Neural cell (in vitro differentiated cells): Measurements from ENCODE around the gene KCNIP4. TPM values are rescaled to one million over a fixed set of nuclear protein-coding genes. Genes with fewer than 3 reads are reported as not detected.

Source experiments
- H2AFZ ChIP-seq: fragments of 200-600, 300-800 bp; sonication (generic), shearing (Covaris generic); 2 replicates; pipeline ENCODE4 v1.6.0; 2014; ENCODE audit warnings: low read depth, mild to moderate bottlenecking, antibody characterized with exemption, low read length, moderate library complexity
- H3F3A ChIP-seq: fragments of 200-600 bp; shearing (Covaris generic); 2 replicates; pipeline ENCODE4 v1.6.1; 2016; ENCODE audit warnings: mild to moderate bottlenecking, moderate library complexity, mixed read lengths, antibody characterized with exemption, low read length; ENCODE audit not compliant: insufficient read depth, poor library complexity, severe bottlenecking
- H3K27ac ChIP-seq: fragments of 200-600, 300-800 bp; sonication (generic), shearing (Covaris generic); 2 replicates; pipeline ENCODE4 v1.5.1; 2014; ENCODE audit warnings: mild to moderate bottlenecking, low read length, moderate library complexity
- H3K27me3 ChIP-seq: fragments of 300-800, 200-600 bp; sonication (generic), shearing (Covaris generic); 2 replicates; pipeline ENCODE4 v1.6.0; 2014; ENCODE audit warnings: mild to moderate bottlenecking, low read depth, low read length, moderate library complexity; ENCODE audit not compliant: insufficient read depth
- H3K36me3 ChIP-seq: fragments of 300-800, 200-600 bp; sonication (generic), shearing (Covaris generic); 2 replicates; pipeline ENCODE4 v1.5.1; 2014; ENCODE audit warnings: mild to moderate bottlenecking, antibody characterized with exemption, low read length, moderate library complexity; ENCODE audit not compliant: insufficient read depth
- H3K4me2 ChIP-seq: fragments of 300-800, 200-600 bp; sonication (generic), shearing (Covaris generic); 2 replicates; pipeline ENCODE4 v1.6.0; 2014; ENCODE audit warnings: mild to moderate bottlenecking, low read length
- H3K4me3 ChIP-seq: fragments of 300-800, 200-600 bp; sonication (generic), shearing (Covaris generic); 2 replicates; pipeline ENCODE4 v1.5.1; 2014; ENCODE audit warnings: mild to moderate bottlenecking, low read length, moderate library complexity
- H3K79me2 ChIP-seq: fragments of 200-600 bp; shearing (Covaris generic); replicated peaks from 2 replicates; pipeline ENCODE4 v1.6.0; 2014; ENCODE audit warnings: mild to moderate bottlenecking, low read length, moderate library complexity; ENCODE audit not compliant: insufficient read depth
- H3K9ac ChIP-seq: fragments of 300-800, 200-600 bp; sonication (generic), shearing (Covaris generic); 2 replicates; pipeline ENCODE4 v1.6.1; 2016; ENCODE audit warnings: mild to moderate bottlenecking, low read length, mixed read lengths
- H3K9me2 ChIP-seq: fragments of 200-600 bp; shearing (Covaris generic); 2 replicates; pipeline ENCODE4 v1.6.1; 2016; ENCODE audit warnings: mild to moderate bottlenecking, low read length, mixed read lengths; ENCODE audit not compliant: insufficient read depth
- H3K9me3 ChIP-seq: fragments of 200-600, 300-800 bp; sonication (generic), shearing (Covaris generic); 2 replicates; pipeline ENCODE4 v1.6.1; 2016; ENCODE audit warnings: mild to moderate bottlenecking, mixed run types, low read length, moderate library complexity, mixed read lengths
- H4K20me1 ChIP-seq: fragments of 200-600 bp; shearing (Covaris generic); 2 replicates; pipeline ENCODE4 v1.6.1; 2016; ENCODE audit warnings: mild to moderate bottlenecking, mixed run types; ENCODE audit not compliant: insufficient read depth
- CTCF ChIP-seq: fragments of 450-650 bp; IDR thresholded peaks from 2 replicates; pipeline ENCODE4 v1.5.1; 2014; ENCODE audit warnings: antibody characterized with exemption, mild to moderate bottlenecking, moderate library complexity; ENCODE audit not compliant: poor library complexity, severe bottlenecking
- EP300 ChIP-seq: fragments of 450-650 bp; conservative IDR thresholded peaks from 2 replicates; pipeline ENCODE4 v1.6.1; 2014; ENCODE audit warnings: antibody characterized with exemption, mild to moderate bottlenecking, moderate library complexity; ENCODE audit not compliant: poor library complexity, severe bottlenecking
- EZH2 ChIP-seq: fragments of 200-600, 300-800 bp; shearing (Covaris generic), sonication (generic); IDR thresholded peaks from 2 replicates; pipeline ENCODE4 v1.6.1; 2014; ENCODE audit warnings: antibody characterized with exemption, low read length, borderline replicate concordance, mild to moderate bottlenecking; ENCODE audit not compliant: insufficient read depth, poor library complexity, severe bottlenecking
- MXI1 ChIP-seq: fragments of 450-650 bp; conservative IDR thresholded peaks from 2 replicates; pipeline ENCODE4 v1.6.1; 2014; ENCODE audit warnings: antibody characterized with exemption, mild to moderate bottlenecking; ENCODE audit not compliant: poor library complexity, severe bottlenecking
- POLR2AphosphoS5 ChIP-seq: IDR thresholded peaks from 2 replicates; pipeline ENCODE4 v1.6.1; 2012
- RAD21 ChIP-seq: fragments of 450-650 bp; conservative IDR thresholded peaks from 2 replicates; pipeline ENCODE4 v1.6.1; 2014; ENCODE audit warnings: antibody characterized with exemption, mild to moderate bottlenecking, moderate library complexity
- REST ChIP-seq: IDR thresholded peaks from 2 replicates; pipeline ENCODE4 v1.6.1; 2012; ENCODE audit warnings: borderline replicate concordance
- SMC3 ChIP-seq: fragments of 450-650 bp; conservative IDR thresholded peaks from 2 replicates; pipeline ENCODE4 v1.6.1; 2014; ENCODE audit warnings: antibody characterized with exemption, mild to moderate bottlenecking, moderate library complexity; ENCODE audit not compliant: poor library complexity
- TAF1 ChIP-seq: IDR thresholded peaks from 2 replicates; pipeline ENCODE4 v1.6.1; 2012; ENCODE audit warnings: low read depth
- polyA plus RNA-seq: library from polyadenylated mRNA; depleted of rRNA; stranded (reverse); fragments of >200 nt; gene quantifications from 2 replicates; pipeline ENCODE4 v1.2.3, GENCODE V29; 2014

Gene KCNIP4
- polyA plus RNA-seq, 1 donor from 2014 or later = 22.8 TPM

GRCh38 chr4:20857081-20857480 lies 1091.5 kb downstream of the KCNIP4 start:
- TF ChIP-seq REST (no peak), EP300 (no peak), MXI1 (no peak), TAF1 (no peak), SMC3 (no peak), POLR2AphosphoS5 (no peak), CTCF (no peak), EZH2 (no peak), RAD21 (no peak)
- no peaks in the 10 kb centered on the region for H4K20me1 ChIP-seq
- no peak overlapping the region for H3K27ac ChIP-seq
- H3K4me3 ChIP-seq = no peak overlapping the region
- no peaks in the 10 kb centered on the region for H3K9me3 ChIP-seq
- H3F3A ChIP-seq = no peaks in the 10 kb centered on the region
- no peaks in the 10 kb centered on the region for H3K79me2 ChIP-seq
- no peak overlapping the region for H2AFZ ChIP-seq
- no peak overlapping the region for H3K4me2 ChIP-seq
- no peaks in the 10 kb centered on the region for H3K9me2 ChIP-seq
- no peaks in the 10 kb centered on the region for H3K27me3 ChIP-seq
- no peak overlapping the region for H3K9ac ChIP-seq
- H3K36me3 ChIP-seq = no peaks in the 10 kb centered on the region

- no peak for TF ChIP-seq EZH2
- TF ChIP-seq RAD21 = no peak
- no peak for TF ChIP-seq EP300
- TF ChIP-seq CTCF = no peak
- TF ChIP-seq TAF1 = no peak
- no peak for TF ChIP-seq POLR2AphosphoS5
- TF ChIP-seq REST = no peak
- H3K4me3 ChIP-seq = no peak overlapping the region
- H3K36me3 ChIP-seq = no peaks in the 10 kb centered on the region
- no peaks in the 10 kb centered on the region for H4K20me1 ChIP-seq
- H3F3A ChIP-seq = no peaks in the 10 kb centered on the region
- no peak overlapping the region for H3K4me2 ChIP-seq
- H2AFZ ChIP-seq = no peak overlapping the region
- H3K9me2 ChIP-seq = no peaks in the 10 kb centered on the region
- H3K9me3 ChIP-seq = no peaks in the 10 kb centered on the region
- no peak overlapping the region for H3K9ac ChIP-seq
- H3K27me3 ChIP-seq = no peaks in the 10 kb centered on the region
- no peaks in the 10 kb centered on the region for H3K79me2 ChIP-seq
- H3K27ac ChIP-seq = no peak overlapping the region
These were observed 1101.3 kb downstream of the KCNIP4 start for GRCh38 chr4:20847124-20847747.
